ENCODE measurements around the gene EMC9. TPM values are rescaled to one million over a fixed set of nuclear protein-coding genes. Genes with fewer than 3 reads are reported as not detected.

The EMC9 gene
- total RNA-seq, 1 donor from 2014 or later: 10.5 TPM

- intact Hi-C loops (cut with DNase I): no loop called here
- DNase-seq: no peak
- Histone ChIP-seq H3K9me3 (no peaks in the 10 kb centered on the region), H3K4me3 (no peak overlapping the region), H3K4me1 (peaks cover 20% of the 10 kb centered on the region), H3K27ac (peak overlapping the region; percentile 97), H3K27me3 (no peaks in the 10 kb centered on the region), H3K36me3 (peaks cover under 1% of the 10 kb centered on the region)
- no peak for ATAC-seq
- no peak for TF ChIP-seq CTCF (IDR thresholded peaks at IDR 0.05)
These were observed 48.7 kb downstream of the EMC9 start for GRCh38 chr14:24092505-24093206.

GRCh38 chr14:24092110-24092504 is 49.3 kb downstream of the EMC9 start:
- no peak for DNase-seq
- H3K27ac ChIP-seq: no peak overlapping the region
- peaks cover 20% of the 10 kb centered on the region for H3K4me1 ChIP-seq
- H3K27me3 ChIP-seq: no peaks in the 10 kb centered on the region
- TF ChIP-seq CTCF (IDR thresholded peaks at IDR 0.05): no peak
- intact Hi-C loops (cut with DNase I): no loop called here
- no peaks in the 10 kb centered on the region for H3K9me3 ChIP-seq
- H3K4me3 ChIP-seq: no peak overlapping the region
- H3K36me3 ChIP-seq: no peaks in the 10 kb centered on the region
- no peak for ATAC-seq

- ATAC-seq (no peak), DNase-seq (no peak)
- Histone ChIP-seq H3K9me3 (no peaks in the 10 kb centered on the region), H3K36me3 (no peaks in the 10 kb centered on the region), H3K27me3 (no peaks in the 10 kb centered on the region), H3K4me1 (peaks cover 9% of the 10 kb centered on the region), H3K4me3 (no peak overlapping the region), H3K27ac (no peak overlapping the region)
- TF ChIP-seq CTCF (IDR thresholded peaks at IDR 0.05): no peak
- intact Hi-C loops (cut with DNase I): no loop called here
These were observed 51.5 kb downstream of the EMC9 start for GRCh38 chr14:24089890-24090289.

Small RNA genes lying within 50 kb of the gene (microRNA-seq; reads per million reads assigned to microRNA genes)
- gene MIR7703 (ENCODE audit: borderline microRNAs expressed): not detected

Other genes with a start within 250 kb of the EMC9 start
- 25.8 TPM for gene DHRS4, start 187.8 kb downstream of the EMC9 start, total RNA-seq
- gene DHRS4L2, start 152.7 kb downstream of the EMC9 start, total RNA-seq: 16.3 TPM
- gene CARMIL3, start 89.6 kb downstream of the EMC9 start, total RNA-seq: 0.96 TPM
- gene CPNE6, start 70.0 kb downstream of the EMC9 start, total RNA-seq: not detected
- 39.9 TPM for gene PCK2, start 47.3 kb downstream of the EMC9 start, total RNA-seq
- 57.8 TPM for gene DCAF11, start 26.8 kb downstream of the EMC9 start, total RNA-seq
- 2.8 TPM for gene NRL, start 26.6 kb downstream of the EMC9 start, total RNA-seq
- 1.1 TPM for gene FITM1, start 10.9 kb downstream of the EMC9 start, total RNA-seq
- 171 TPM for gene PSME1, start 5.4 kb downstream of the EMC9 start, total RNA-seq
- 138 TPM for gene PSME2, start 5.0 kb upstream of the EMC9 start, total RNA-seq
- 52.3 TPM for gene RNF31, start 5.9 kb upstream of the EMC9 start, total RNA-seq
- gene IRF9, start 19.7 kb upstream of the EMC9 start, total RNA-seq: 123 TPM
- 18.5 TPM for gene REC8, start 30.5 kb upstream of the EMC9 start, total RNA-seq
- 25.1 TPM for gene IPO4, start 47.2 kb upstream of the EMC9 start, total RNA-seq
- gene TM9SF1, start 53.9 kb upstream of the EMC9 start, total RNA-seq: 52.0 TPM
- gene TSSK4, start 64.1 kb upstream of the EMC9 start, total RNA-seq: not detected
- gene CHMP4A, start 71.9 kb upstream of the EMC9 start, total RNA-seq: 48.0 TPM
- gene MDP1, start 74.5 kb upstream of the EMC9 start, total RNA-seq: 17.8 TPM
- 142 TPM for gene NEDD8, start 90.8 kb upstream of the EMC9 start, total RNA-seq
- gene GMPR2, start 91.3 kb upstream of the EMC9 start, total RNA-seq: 73.2 TPM
- gene TINF2, start 101.0 kb upstream of the EMC9 start, total RNA-seq: 92.3 TPM
- 12.3 TPM for gene TGM1, start 121.6 kb upstream of the EMC9 start, total RNA-seq
- 50.3 TPM for gene RABGGTA, start 130.0 kb upstream of the EMC9 start, total RNA-seq
- 28.0 TPM for gene DHRS1, start 158.2 kb upstream of the EMC9 start, total RNA-seq
- gene NOP9, start 158.3 kb upstream of the EMC9 start, total RNA-seq: 21.4 TPM
- 18.8 TPM for gene CIDEB, start 166.4 kb upstream of the EMC9 start, total RNA-seq
- 6.4 TPM for gene LTB4R2, start 168.5 kb upstream of the EMC9 start, total RNA-seq
- gene LTB4R, start 169.9 kb upstream of the EMC9 start, total RNA-seq: 9.8 TPM
- gene ADCY4, start 193.5 kb upstream of the EMC9 start, total RNA-seq: 54.5 TPM
- gene RIPK3, start 198.4 kb upstream of the EMC9 start, total RNA-seq: 23.4 TPM
- gene NFATC4, start 226.6 kb upstream of the EMC9 start, total RNA-seq: 42.5 TPM